ENCODE data around the gene GALNT12. TPM values are rescaled to one million over a fixed set of nuclear protein-coding genes. Genes with fewer than 3 reads are reported as not detected.

Gene GALNT12
- total RNA-seq, 1 experiment from 2014 or later = 31.2 TPM

DNA sequence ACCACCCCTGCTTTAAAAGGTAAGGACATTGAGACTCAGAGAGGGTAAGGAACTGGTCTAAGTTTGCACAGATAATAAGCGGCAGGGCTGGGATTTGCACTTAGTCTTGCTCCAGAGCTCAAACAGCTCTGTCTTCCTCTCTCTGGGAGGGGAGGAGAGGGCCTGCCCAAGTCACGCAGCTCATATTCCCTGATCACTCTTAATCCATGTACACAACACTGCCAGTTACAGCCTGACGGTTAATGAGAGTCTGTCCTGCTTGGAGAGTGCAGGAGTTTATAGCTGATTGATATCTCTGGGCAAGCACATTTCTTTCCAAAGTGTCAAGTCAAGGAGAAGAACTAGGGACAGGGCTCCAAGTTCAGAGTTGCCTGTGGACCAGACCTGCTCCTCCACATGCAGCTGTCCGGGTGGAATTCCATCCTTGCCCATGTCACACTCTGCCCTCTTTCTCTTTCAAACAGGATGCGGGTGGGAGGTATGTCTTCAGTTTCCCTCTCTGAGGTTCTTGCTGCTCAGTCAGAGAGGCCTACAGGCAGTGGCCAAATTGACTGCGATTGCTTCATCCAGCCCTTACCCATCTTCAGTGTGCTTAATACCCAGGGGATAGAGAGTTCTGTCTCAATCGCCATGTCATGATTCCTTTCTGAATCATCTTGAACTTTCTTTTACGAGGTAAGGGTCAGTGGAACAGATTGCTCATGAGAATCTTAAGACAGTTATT is 54.5 kb downstream of the GALNT12 start:
- TF ChIP-seq SP1 (IDR thresholded peaks at IDR 0.05; ENCODE audit: low read depth) (0 out of 2 replicates have a peak, but pooled peaks have one; percentile 25), ZFX (IDR thresholded peaks at IDR 0.05) (no peak), FOSL1 (IDR thresholded peaks at IDR 0.05; ENCODE audit: low read depth) (peak; percentile 42; the same call in 1 of the 2 replicates), MAX (IDR thresholded peaks at IDR 0.05) (no peak), RAD21 (IDR thresholded peaks at IDR 0.05; ENCODE audit: low read depth) (no peak), CEBPB (IDR thresholded peaks at IDR 0.05; ENCODE audit: low read depth) (peak; percentile 58)
- Histone ChIP-seq H3K4me2 (ENCODE audit: low read length) (no peak overlapping the region), H3K27ac (ENCODE audit: low read depth, low read length) (no peak overlapping the region), H3K4me3 (replicated peaks in 1 of 2; ENCODE audit: low read depth in 1 of 2, low read length in 2 of 2) (no peak overlapping the region), H3K79me2 (ENCODE audit: insufficient read depth, low read length) (no peaks in the 10 kb centered on the region), H2AFZ (ENCODE audit: low read depth, low read length, poor library complexity, severe bottlenecking) (no peak overlapping the region), H3K9me3 (ENCODE audit: control insufficient read depth in 1 of 2, insufficient read depth in 1 of 2, low read depth in 1 of 2, low read length in 2 of 2) (no peaks in the 10 kb centered on the region), H3K9me2 (ENCODE audit: insufficient read depth) (no peaks in the 10 kb centered on the region), H3K27me3 (ENCODE audit: insufficient read depth, low read length) (no peaks in the 10 kb centered on the region), H4K20me1 (ENCODE audit: insufficient read depth) (no peaks in the 10 kb centered on the region), H3K4me1 (ENCODE audit: control insufficient read depth in 1 of 2, insufficient read depth in 2 of 2, low read length in 2 of 2) (peaks cover 0 to 8% of the 10 kb centered on the region in 2 experiments; a peak in 1 of 4 replicates), H3K9ac (ENCODE audit: low read length) (no peak overlapping the region), H3K36me3 (ENCODE audit: control insufficient read depth in 1 of 2, insufficient read depth in 2 of 2, low read length in 2 of 2) (no peaks in the 10 kb centered on the region)
- ATAC-seq (no peak), DNase-seq (ENCODE audit: low read depth, low spot score) (no peak)
- POLR2A ChIA-PET = no interaction called here
- CTCF ChIA-PET = interaction anchor here (0.8 to 1.3 kb wide), 3 partner anchors 13 to 138 kb away, joined by 3 to 4 read pairs (median 4); no protein-coding TSS in a partner anchor
- RAD21 ChIA-PET (ENCODE audit: low non-redundant PET in 1 of 2, low total read pairs in 2 of 2, uncharacterized antibody in 2 of 2, unreplicated experiment in 2 of 2) = no interaction called here
- intact Hi-C loops (cut with micrococcal nuclease) = loop anchor here (2.0 kb wide), 1 partner anchor 279 kb away; no protein-coding TSS in a partner anchor
- BruUV-seq (replicated peaks) = no TSS peak

- Histone ChIP-seq H3K4me2 (ENCODE audit: low read length) (no peak overlapping the region), H3K79me2 (ENCODE audit: insufficient read depth, low read length) (no peaks in the 10 kb centered on the region), H4K20me1 (ENCODE audit: insufficient read depth) (no peaks in the 10 kb centered on the region), H3K36me3 (ENCODE audit: control insufficient read depth in 1 of 2, insufficient read depth in 2 of 2, low read length in 2 of 2) (no peaks in the 10 kb centered on the region), H3K9me2 (ENCODE audit: insufficient read depth) (no peaks in the 10 kb centered on the region), H3K4me1 (ENCODE audit: control insufficient read depth in 1 of 2, insufficient read depth in 2 of 2, low read length in 2 of 2) (peaks cover 0 to 8% of the 10 kb centered on the region in 2 experiments; a peak in 1 of 4 replicates), H3K9me3 (ENCODE audit: control insufficient read depth in 1 of 2, insufficient read depth in 1 of 2, low read depth in 1 of 2, low read length in 2 of 2) (no peaks in the 10 kb centered on the region), H3K27ac (ENCODE audit: low read depth, low read length) (no peak overlapping the region), H3K9ac (ENCODE audit: low read length) (no peak overlapping the region), H3K4me3 (replicated peaks in 1 of 2; ENCODE audit: low read depth in 1 of 2, low read length in 2 of 2) (no peak overlapping the region), H3K27me3 (ENCODE audit: insufficient read depth, low read length) (no peaks in the 10 kb centered on the region), H2AFZ (ENCODE audit: low read depth, low read length, poor library complexity, severe bottlenecking) (no peak overlapping the region)
- intact Hi-C loops (cut with micrococcal nuclease) = no loop called here
- TF ChIP-seq SP1 (IDR thresholded peaks at IDR 0.05; ENCODE audit: low read depth) = no peak
- TF ChIP-seq, protein P1, sequence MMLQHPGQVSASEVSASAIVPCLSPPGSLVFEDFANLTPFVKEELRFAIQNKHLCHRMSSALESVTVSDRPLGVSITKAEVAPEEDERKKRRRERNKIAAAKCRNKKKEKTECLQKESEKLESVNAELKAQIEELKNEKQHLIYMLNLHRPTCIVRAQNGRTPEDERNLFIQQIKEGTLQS (IDR thresholded peaks at IDR 0.05) = no peak
- TF ChIP-seq CEBPB (IDR thresholded peaks at IDR 0.05; ENCODE audit: low read depth) = no peak
- no peak for TF ChIP-seq ZFX (IDR thresholded peaks at IDR 0.05)
- ChIA-PET RAD21 (ENCODE audit: low non-redundant PET in 1 of 2, low total read pairs in 2 of 2, uncharacterized antibody in 2 of 2, unreplicated experiment in 2 of 2) (no interaction called here), POLR2A (no interaction called here), CTCF (no interaction called here)
- no peak for ATAC-seq
- BruUV-seq (replicated peaks) = no TSS peak
- no peak for DNase-seq (ENCODE audit: low read depth, low spot score)
Measured at GRCh38 chr9:98862936-98863335, 55.5 kb downstream of the GALNT12 start.
